ENCODE data around the gene FOXP1.

FOXP1 gene

GRCh38 chr3:71000483-71000882 is 583.0 kb downstream of the FOXP1 start:
- no peak for DNase-seq (ENCODE audit: extremely low spot score)
- POLR2A ChIA-PET = no interaction called here
- CTCF ChIA-PET = no interaction called here
- TF ChIP-seq ELF4 (IDR thresholded peaks at IDR 0.05) (no peak), ARNT (IDR thresholded peaks at IDR 0.05) (no peak), HDGF (IDR thresholded peaks at IDR 0.05; ENCODE audit: borderline replicate concordance) (no peak), NFRKB (IDR thresholded peaks at IDR 0.05) (no peak), TARDBP (IDR thresholded peaks at IDR 0.05) (no peak), FOXA1 (IDR thresholded peaks at IDR 0.05) (no peak), CTBP1 (IDR thresholded peaks at IDR 0.05; ENCODE audit: borderline replicate concordance) (no peak), FOXM1 (IDR thresholded peaks at IDR 0.05; ENCODE audit: borderline replicate concordance) (no peak)

GRCh38 chr3:70999730-71000129 is 583.8 kb downstream of the FOXP1 start:
- TF ChIP-seq NFRKB (IDR thresholded peaks at IDR 0.05) (no peak), ARNT (IDR thresholded peaks at IDR 0.05) (no peak), L3MBTL2 (conservative IDR thresholded peaks at IDR 0.05) (no peak), FOXM1 (IDR thresholded peaks at IDR 0.05; ENCODE audit: borderline replicate concordance) (no peak), BHLHE40 (IDR thresholded peaks at IDR 0.05; ENCODE audit: borderline replicate concordance) (no peak)
- ChIA-PET POLR2A (no interaction called here), CTCF (no interaction called here)
- DNase-seq (ENCODE audit: extremely low spot score) = no peak

GRCh38 chr3:70996082-70996481 is 587.4 kb downstream of the FOXP1 start:
- DNase-seq (ENCODE audit: extremely low spot score) = no peak
- CTCF ChIA-PET = no interaction called here
- POLR2A ChIA-PET = no interaction called here
- TF ChIP-seq NFRKB (IDR thresholded peaks at IDR 0.05) (no peak), LEF1 (IDR thresholded peaks at IDR 0.05; ENCODE audit: borderline replicate concordance) (no peak), FOXK2 (IDR thresholded peaks at IDR 0.05) (no peak), ARNT (IDR thresholded peaks at IDR 0.05) (no peak), HDGF (IDR thresholded peaks at IDR 0.05; ENCODE audit: borderline replicate concordance) (no peak)

GRCh38 chr3:70994644-70995043 is 588.9 kb downstream of the FOXP1 start:
- CTCF ChIA-PET = no interaction called here
- POLR2A ChIA-PET = no interaction called here
- no peak for DNase-seq (ENCODE audit: extremely low spot score)
- TF ChIP-seq SP1 (IDR thresholded peaks at IDR 0.05) (no peak), ZNF384 (IDR thresholded peaks at IDR 0.05) (no peak), HDGF (IDR thresholded peaks at IDR 0.05; ENCODE audit: borderline replicate concordance) (no peak), LEF1 (IDR thresholded peaks at IDR 0.05; ENCODE audit: borderline replicate concordance) (no peak), NFRKB (IDR thresholded peaks at IDR 0.05) (no peak), CTBP1 (IDR thresholded peaks at IDR 0.05; ENCODE audit: borderline replicate concordance) (no peak), L3MBTL2 (conservative IDR thresholded peaks at IDR 0.05) (no peak), BHLHE40 (IDR thresholded peaks at IDR 0.05; ENCODE audit: borderline replicate concordance) (no peak), SUZ12 (IDR thresholded peaks at IDR 0.05) (no peak), PKNOX1 (IDR thresholded peaks at IDR 0.05) (no peak)

- CTCF ChIA-PET = interaction anchor here (1.3 kb wide), 1 partner anchor 13 kb away, joined by 3 read pairs; no protein-coding TSS in a partner anchor
- TF ChIP-seq TARDBP (IDR thresholded peaks at IDR 0.05) = no peak
- POLR2A ChIA-PET = no interaction called here
- no peak for DNase-seq (ENCODE audit: extremely low spot score)
These were observed 590.8 kb downstream of the FOXP1 start for GRCh38 chr3:70992562-70993204.

- no peak for DNase-seq (ENCODE audit: extremely low spot score)
- ChIA-PET POLR2A (no interaction called here), CTCF (no interaction called here)
- TF ChIP-seq SUZ12 (IDR thresholded peaks at IDR 0.05) (no peak), BHLHE40 (IDR thresholded peaks at IDR 0.05; ENCODE audit: borderline replicate concordance) (no peak), SP1 (IDR thresholded peaks at IDR 0.05) (no peak), FOXM1 (IDR thresholded peaks at IDR 0.05; ENCODE audit: borderline replicate concordance) (no peak), PKNOX1 (IDR thresholded peaks at IDR 0.05) (no peak), CTBP1 (IDR thresholded peaks at IDR 0.05; ENCODE audit: borderline replicate concordance) (peak; percentile 44; the same call in 1 of the 2 replicates), ARNT (IDR thresholded peaks at IDR 0.05) (no peak), ELF4 (IDR thresholded peaks at IDR 0.05) (no peak)
These were observed 591.4 kb downstream of the FOXP1 start for GRCh38 chr3:70992131-70992530.

- no peak for DNase-seq (ENCODE audit: extremely low spot score)
- ChIA-PET POLR2A (no interaction called here), CTCF (no interaction called here)
- TF ChIP-seq TARDBP (IDR thresholded peaks at IDR 0.05) = no peak
- TF ChIP-seq BHLHE40 (IDR thresholded peaks at IDR 0.05; ENCODE audit: borderline replicate concordance) = no peak
- TF ChIP-seq L3MBTL2 (conservative IDR thresholded peaks at IDR 0.05) = no peak
- TF ChIP-seq ELF4 (IDR thresholded peaks at IDR 0.05) = no peak
- no peak for TF ChIP-seq ARNT (IDR thresholded peaks at IDR 0.05)
- no peak for TF ChIP-seq CTBP1 (IDR thresholded peaks at IDR 0.05; ENCODE audit: borderline replicate concordance)
- no peak for TF ChIP-seq PKNOX1 (IDR thresholded peaks at IDR 0.05)
- no peak for TF ChIP-seq SUZ12 (IDR thresholded peaks at IDR 0.05)
- TF ChIP-seq NFRKB (IDR thresholded peaks at IDR 0.05) = no peak
These were observed 592.8 kb downstream of the FOXP1 start for GRCh38 chr3:70990723-70991122.

Data from HEK293T (cell line).